ENCODE data around the gene ATXN1. TPM values are rescaled to one million over a fixed set of nuclear protein-coding genes. Genes with fewer than 3 reads are reported as not detected.

The ATXN1 gene
- polyA plus RNA-seq, 1 donor (not counting 4 experiments of a cell fraction or from before 2014, with no cell fraction given) = 9.7 TPM

- DNase-seq (ENCODE audit: low read depth, low spot score) (no peak), FAIRE-seq (no peak)
- Histone ChIP-seq H3K4me3 (ENCODE audit: control insufficient read depth in 2 of 3, extremely low read depth in 1 of 3, insufficient read depth in 2 of 3, low read depth in 1 of 3, low read length in 3 of 3) (no peak overlapping the region), H3K9me1 (ENCODE audit: control insufficient read depth, extremely low read depth, insufficient read depth, low read length) (peaks cover 3% of the 10 kb centered on the region), H3K27me3 (ENCODE audit: control insufficient read depth, extremely low read depth, insufficient read depth, low read length) (no peaks in the 10 kb centered on the region), H3K27ac (ENCODE audit: control insufficient read depth, insufficient read depth, low read length) (no peak overlapping the region), H3K4me2 (ENCODE audit: control insufficient read depth, extremely low read depth, insufficient read depth, low read depth, low read length) (no peak overlapping the region), H2AFZ (ENCODE audit: control insufficient read depth, low read length) (no peak overlapping the region), H3K4me1 (ENCODE audit: control insufficient read depth, extremely low read depth, insufficient read depth, low read length) (no peaks in the 10 kb centered on the region), H3K36me3 (ENCODE audit: control insufficient read depth in 2 of 2, extremely low read depth in 1 of 2, insufficient read depth in 2 of 2, low read length in 2 of 2) (no peaks in the 10 kb centered on the region), H3K9ac (ENCODE audit: control insufficient read depth, extremely low read depth, insufficient read depth, low read length) (no peak overlapping the region), H3K79me2 (ENCODE audit: control insufficient read depth, insufficient read depth, low read length) (no peaks in the 10 kb centered on the region), H4K20me1 (ENCODE audit: control insufficient read depth, extremely low read depth, insufficient read depth, low read length) (no peaks in the 10 kb centered on the region), H3K9me3 (ENCODE audit: control insufficient read depth, low read depth, low read length) (no peaks in the 10 kb centered on the region)
- TF ChIP-seq EZH2 (IDR thresholded peaks at IDR 0.05; ENCODE audit: low read length) (no peak), CTCF (optimal IDR thresholded peaks at IDR 0.05 in 1 of 3, IDR thresholded peaks at IDR 0.05 in 1 of 3, conservative IDR thresholded peaks at IDR 0.05 in 1 of 3; ENCODE audit: extremely low read depth in 1 of 3, insufficient read depth in 2 of 3, low read length in 3 of 3) (no peak)
- dilution Hi-C loops (cut with MboI; ENCODE audit: extremely low pct_ligation_motif_present, low sequenced_read_pairs) = no loop called here
Observed at GRCh38 chr6:16533721-16534136, 227.5 kb downstream of the ATXN1 start.

- no peaks in the 10 kb centered on the region for H3K4me1 ChIP-seq (ENCODE audit: control insufficient read depth, extremely low read depth, insufficient read depth, low read length)
- dilution Hi-C loops (cut with MboI; ENCODE audit: extremely low pct_ligation_motif_present, low sequenced_read_pairs) = no loop called here
- FAIRE-seq (no peak), DNase-seq (ENCODE audit: low read depth, low spot score) (no peak)
- no peaks in the 10 kb centered on the region for H4K20me1 ChIP-seq (ENCODE audit: control insufficient read depth, extremely low read depth, insufficient read depth, low read length)
- no peak overlapping the region for H3K9ac ChIP-seq (ENCODE audit: control insufficient read depth, extremely low read depth, insufficient read depth, low read length)
- no peak overlapping the region for H3K4me2 ChIP-seq (ENCODE audit: control insufficient read depth, extremely low read depth, insufficient read depth, low read depth, low read length)
- no peaks in the 10 kb centered on the region for H3K27me3 ChIP-seq (ENCODE audit: control insufficient read depth, extremely low read depth, insufficient read depth, low read length)
- H2AFZ ChIP-seq (ENCODE audit: control insufficient read depth, low read length) = no peak overlapping the region
- TF ChIP-seq EZH2 (IDR thresholded peaks at IDR 0.05; ENCODE audit: low read length) = no peak
- no peak for TF ChIP-seq CTCF (optimal IDR thresholded peaks at IDR 0.05 in 1 of 3, IDR thresholded peaks at IDR 0.05 in 1 of 3, conservative IDR thresholded peaks at IDR 0.05 in 1 of 3; ENCODE audit: extremely low read depth in 1 of 3, insufficient read depth in 2 of 3, low read length in 3 of 3)
- no peak overlapping the region for H3K27ac ChIP-seq (ENCODE audit: control insufficient read depth, insufficient read depth, low read length)
- H3K4me3 ChIP-seq (ENCODE audit: control insufficient read depth in 2 of 3, extremely low read depth in 1 of 3, insufficient read depth in 2 of 3, low read depth in 1 of 3, low read length in 3 of 3) = no peak overlapping the region
- H3K9me1 ChIP-seq (ENCODE audit: control insufficient read depth, extremely low read depth, insufficient read depth, low read length) = peaks cover 3% of the 10 kb centered on the region
- no peaks in the 10 kb centered on the region for H3K79me2 ChIP-seq (ENCODE audit: control insufficient read depth, insufficient read depth, low read length)
- H3K9me3 ChIP-seq (ENCODE audit: control insufficient read depth, low read depth, low read length) = no peaks in the 10 kb centered on the region
- no peaks in the 10 kb centered on the region for H3K36me3 ChIP-seq (ENCODE audit: control insufficient read depth in 2 of 2, extremely low read depth in 1 of 2, insufficient read depth in 2 of 2, low read length in 2 of 2)
Observed at GRCh38 chr6:16533210-16533609, 228.1 kb downstream of the ATXN1 start.

All from keratinocyte (primary cell).